ENCODE data around the gene RPS29. TPM values are rescaled to one million over a fixed set of nuclear protein-coding genes. Genes with fewer than 3 reads are reported as not detected.

The RPS29 gene
- total and polyA plus RNA-seq, 2 of the 13 experiments (the other 11 are each of a cell fraction or from before 2014, with no cell fraction given) = 4,303 to 8,215 TPM

- 0 out of 2 replicates have a peak, but pooled peaks have one; percentile 12 for TF ChIP-seq ZSCAN5A (CRISPR knock-in tag; IDR thresholded peaks at IDR 0.05; ENCODE audit: borderline replicate concordance)
- TF ChIP-seq HNRNPH1 (optimal IDR thresholded peaks at IDR 0.05; ENCODE audit: low read depth, low read length) = no peak
- TF ChIP-seq ISX (CRISPR knock-in tag; conservative IDR thresholded peaks at IDR 0.05) = no peak
- peak; percentile 68; the same call in 1 of the 2 replicates for TF ChIP-seq ZNF331 (CRISPR knock-in tag; IDR thresholded peaks at IDR 0.05)
- TF ChIP-seq GLI4 (CRISPR knock-in tag; IDR thresholded peaks at IDR 0.05; ENCODE audit: borderline replicate concordance) = no peak; the same call in 1 of the 2 replicates
- TF ChIP-seq BCL3 (CRISPR knock-in tag; IDR thresholded peaks at IDR 0.05) = peak; percentile 93; the same call in 1 of the 2 replicates
- TF ChIP-seq ZNF543 (CRISPR knock-in tag; IDR thresholded peaks at IDR 0.05) = no peak; the same call in 1 of the 2 replicates
- peak; percentile 82 for TF ChIP-seq MAX (IDR thresholded peaks at IDR 0.05)
- TF ChIP-seq ZBTB34 (CRISPR knock-in tag; IDR thresholded peaks at IDR 0.05) = 0 out of 2 replicates have a peak, but pooled peaks have one; percentile 15
- no peak for TF ChIP-seq HNF1A (IDR thresholded peaks at IDR 0.05; ENCODE audit: low read depth)
- peak; percentile 51; the same call in 1 of the 2 replicates for TF ChIP-seq HNF1A (CRISPR knock-in tag; IDR thresholded peaks at IDR 0.05; ENCODE audit: borderline replicate concordance)
- peak; percentile 95 for TF ChIP-seq HIVEP1 (CRISPR knock-in tag; IDR thresholded peaks at IDR 0.05)
- TF ChIP-seq ZNF235 (CRISPR knock-in tag; IDR thresholded peaks at IDR 0.05; ENCODE audit: borderline replicate concordance) = no peak
- TF ChIP-seq EED (CRISPR knock-in tag; IDR thresholded peaks at IDR 0.05) = peak; percentile 87; the same call in 1 of the 2 replicates
- TF ChIP-seq RARG (CRISPR knock-in tag; IDR thresholded peaks at IDR 0.05; ENCODE audit: low read depth) = no peak
- TF ChIP-seq ZNF20 (CRISPR knock-in tag; IDR thresholded peaks at IDR 0.05) = no peak
- TF ChIP-seq SMARCE1 (IDR thresholded peaks at IDR 0.05; ENCODE audit: borderline replicate concordance) = no peak
- TF ChIP-seq ELF1 (CRISPR knock-in tag; IDR thresholded peaks at IDR 0.05) = peak; percentile 72
- peak; percentile 77; the same call in 1 of the 2 replicates for TF ChIP-seq KAT7 (CRISPR knock-in tag; IDR thresholded peaks at IDR 0.05; ENCODE audit: borderline replicate concordance)
- TF ChIP-seq HHEX (CRISPR knock-in tag; IDR thresholded peaks at IDR 0.05) = no peak
These were observed 12.5 kb upstream of the RPS29 start, which contains the start of gene LRR1 (continued) for GRCh38 chr14:49598485-49599300.
